GM21737 (cell line): ENCODE results near the gene ZNF408.
"Not testable (repeated sequence)": the region's sequence is repeated elsewhere in the genome, so short reads cannot be mapped to it uniquely, and the experiment has no call there.

Experiments
- ATAC-seq: cut with Tn5 transposase; IDR thresholded peaks from one replicate; pipeline ENCODE4 v1.9.1; 2021; ENCODE audit warnings: mild to moderate bottlenecking, moderate library complexity; ENCODE audit not compliant: unreplicated experiment

ZNF408 gene

GRCh38 chr11:46696212-46696558 is 4.6 kb upstream of the ZNF408 start:
- ATAC-seq, result no peak

GRCh38 chr11:46697303-46697702 is 3.5 kb upstream of the ZNF408 start:
- no peak for ATAC-seq

- ATAC-seq, result no peak
Measured at GRCh38 chr11:46697723-46698122, 3.1 kb upstream of the ZNF408 start.

- no peak for ATAC-seq
Measured at GRCh38 chr11:46698597-46698996, 2.2 kb upstream of the ZNF408 start.

GRCh38 chr11:46701078-46701654 is 335 bp downstream of the ZNF408 start:
- peak; percentile 2 for ATAC-seq

GRCh38 chr11:46705070-46705688 is 4.3 kb downstream of the ZNF408 start:
- no peak for ATAC-seq

GRCh38 chr11:46706886-46707285 is 6.1 kb downstream of the ZNF408 start:
- ATAC-seq, result no peak

- not testable (repeated sequence) for ATAC-seq
Measured at GRCh38 chr11:46709351-46709750, 8.5 kb downstream of the ZNF408 start.

GRCh38 chr11:46710821-46711269 is 10.0 kb downstream of the ZNF408 start:
- no peak for ATAC-seq

- no peak for ATAC-seq
Measured at GRCh38 chr11:46711303-46711702, 10.5 kb downstream of the ZNF408 start.

- ATAC-seq, result no peak
Measured at GRCh38 chr11:46712874-46713576, 12.2 kb downstream of the ZNF408 start.

GRCh38 chr11:46717825-46718154 is 17.0 kb downstream of the ZNF408 start:
- not testable (repeated sequence) for ATAC-seq

GRCh38 chr11:46718155-46719019 is 17.6 kb downstream of the ZNF408 start:
- ATAC-seq, result no peak

- ATAC-seq, result no peak
Measured at GRCh38 chr11:46719048-46719542, 18.3 kb downstream of the ZNF408 start, which contains the start of gene F2. TSS of gene F2 (plus strand) at chr11:46719213. CDS start at chr11:46719236, 23 bp downstream.

- ATAC-seq, result no peak
Measured at GRCh38 chr11:46719543-46720218, 18.9 kb downstream of the ZNF408 start.

- no peak for ATAC-seq
Measured at GRCh38 chr11:46721286-46721685, 20.5 kb downstream of the ZNF408 start.

GRCh38 chr11:46722566-46723358 is 21.9 kb downstream of the ZNF408 start:
- no peak for ATAC-seq

- ATAC-seq, result no peak
Measured at GRCh38 chr11:46723359-46723680, 22.5 kb downstream of the ZNF408 start.

- no peak for ATAC-seq
Measured at GRCh38 chr11:46724088-46724487, 23.3 kb downstream of the ZNF408 start.
